ENCODE results near the gene IQCK. TPM values are rescaled to one million over a fixed set of nuclear protein-coding genes. Genes with fewer than 3 reads are reported as not detected.

The IQCK gene
- total and polyA plus RNA-seq, 2 experiments from 2014 or later = 13.2 to 13.9 TPM

DNA sequence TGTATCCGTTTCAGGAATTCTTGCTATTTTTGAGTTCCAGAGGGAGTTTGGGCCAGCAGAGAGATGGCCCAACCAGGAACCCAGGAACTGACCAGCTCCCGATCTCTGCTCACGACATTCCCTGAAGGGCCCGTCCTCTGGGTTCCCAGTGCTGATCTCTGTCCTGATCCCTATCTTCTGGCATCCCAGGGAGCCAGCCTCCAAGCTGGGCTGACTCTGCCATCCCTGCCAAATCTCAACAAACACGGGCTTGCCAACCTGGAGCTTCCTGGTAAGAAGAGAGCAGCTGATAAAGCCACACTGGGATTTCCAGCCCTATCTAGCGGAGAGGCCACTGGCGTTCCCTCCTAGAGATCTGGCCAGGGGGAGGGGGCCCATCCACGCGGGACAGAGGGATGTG, 150.3 kb downstream of the IQCK start:
- DNase-seq (ENCODE audit: low read depth in 1 of 2, low spot score in 1 of 2) = no peak
- Histone ChIP-seq H3K27me3 (no peaks in the 10 kb centered on the region), H3K4me1 (ENCODE audit: low read depth) (no peaks in the 10 kb centered on the region), H3K4me3 (no peak overlapping the region), H3K27ac (no peak overlapping the region), H3K36me3 (peaks cover 5% of the 10 kb centered on the region), H3K9me3 (ENCODE audit: low read depth) (no peaks in the 10 kb centered on the region)
- TF ChIP-seq, protein P1, sequence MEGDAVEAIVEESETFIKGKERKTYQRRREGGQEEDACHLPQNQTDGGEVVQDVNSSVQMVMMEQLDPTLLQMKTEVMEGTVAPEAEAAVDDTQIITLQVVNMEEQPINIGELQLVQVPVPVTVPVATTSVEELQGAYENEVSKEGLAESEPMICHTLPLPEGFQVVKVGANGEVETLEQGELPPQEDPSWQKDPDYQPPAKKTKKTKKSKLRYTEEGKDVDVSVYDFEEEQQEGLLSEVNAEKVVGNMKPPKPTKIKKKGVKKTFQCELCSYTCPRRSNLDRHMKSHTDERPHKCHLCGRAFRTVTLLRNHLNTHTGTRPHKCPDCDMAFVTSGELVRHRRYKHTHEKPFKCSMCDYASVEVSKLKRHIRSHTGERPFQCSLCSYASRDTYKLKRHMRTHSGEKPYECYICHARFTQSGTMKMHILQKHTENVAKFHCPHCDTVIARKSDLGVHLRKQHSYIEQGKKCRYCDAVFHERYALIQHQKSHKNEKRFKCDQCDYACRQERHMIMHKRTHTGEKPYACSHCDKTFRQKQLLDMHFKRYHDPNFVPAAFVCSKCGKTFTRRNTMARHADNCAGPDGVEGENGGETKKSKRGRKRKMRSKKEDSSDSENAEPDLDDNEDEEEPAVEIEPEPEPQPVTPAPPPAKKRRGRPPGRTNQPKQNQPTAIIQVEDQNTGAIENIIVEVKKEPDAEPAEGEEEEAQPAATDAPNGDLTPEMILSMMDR (IDR thresholded peaks at IDR 0.05; ENCODE audit: low read depth, low read length) = no peak

DNA sequence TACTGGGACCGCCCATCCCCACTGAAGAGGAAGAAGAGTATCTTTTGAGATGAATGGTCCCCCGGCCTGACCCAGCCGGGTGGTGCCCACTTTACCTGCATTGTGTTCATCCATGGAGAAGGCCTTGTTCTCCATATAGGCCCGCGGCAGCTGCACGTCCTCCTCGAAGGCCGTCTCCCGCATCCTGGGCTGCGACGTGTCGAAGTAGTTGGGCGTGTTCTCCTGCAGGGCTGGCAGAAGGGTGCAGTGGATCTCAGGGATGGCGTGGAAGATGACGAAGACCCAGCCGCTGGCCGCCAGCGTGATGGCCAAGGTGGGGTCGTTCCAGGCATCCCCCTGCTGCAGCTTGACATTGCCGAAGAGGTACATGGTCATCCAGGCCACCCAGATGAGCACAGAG, 153.7 kb downstream of the IQCK start:
- H3K27ac ChIP-seq = no peak overlapping the region
- H3K4me3 ChIP-seq = no peak overlapping the region
- H3K27me3 ChIP-seq = no peaks in the 10 kb centered on the region
- no peaks in the 10 kb centered on the region for H3K9me3 ChIP-seq (ENCODE audit: low read depth)
- H3K4me1 ChIP-seq (ENCODE audit: low read depth) = no peaks in the 10 kb centered on the region
- TF ChIP-seq, protein P1 (IDR thresholded peaks at IDR 0.05; ENCODE audit: low read depth, low read length) = no peak
- no peak for DNase-seq (ENCODE audit: low read depth in 1 of 2, low spot score in 1 of 2)
- H3K36me3 ChIP-seq = peaks cover 5% of the 10 kb centered on the region

DNA sequence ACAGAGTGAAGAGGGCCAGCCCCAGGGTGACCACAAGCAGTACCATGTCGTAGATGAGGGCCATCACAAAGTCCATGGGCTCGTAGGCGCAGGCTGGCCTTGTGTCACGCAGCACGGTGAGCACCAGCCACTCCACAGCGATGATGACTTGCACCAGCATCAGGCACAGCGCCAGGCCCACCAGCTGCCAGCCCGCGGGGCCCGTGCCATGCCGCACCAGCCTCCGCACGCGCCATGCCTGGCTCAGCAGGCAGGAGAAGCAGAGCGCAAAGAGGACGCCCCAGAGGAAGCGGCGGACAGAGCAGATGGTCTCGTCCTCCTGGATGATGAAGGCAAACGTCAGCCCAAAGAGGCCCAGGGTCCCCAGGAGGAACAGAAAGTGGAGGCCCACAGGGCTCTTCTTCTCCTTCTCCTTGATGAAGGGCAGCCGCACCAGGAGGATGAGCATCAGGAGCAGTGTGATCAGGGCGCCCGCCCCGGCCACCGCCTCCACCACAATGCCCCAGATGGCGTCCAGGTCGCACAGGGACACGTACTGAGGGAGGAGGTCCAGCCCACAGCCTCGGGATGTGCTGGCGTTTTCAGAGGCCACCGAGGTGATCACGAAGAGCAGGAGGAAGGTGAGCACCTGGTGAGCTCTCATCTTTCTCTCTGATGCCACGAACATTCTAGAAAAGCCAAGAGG, 154.2 kb downstream of the IQCK start:
- Histone ChIP-seq H3K4me3 (no peak overlapping the region), H3K36me3 (peaks cover 5% of the 10 kb centered on the region), H3K27me3 (no peaks in the 10 kb centered on the region), H3K27ac (no peak overlapping the region), H3K9me3 (ENCODE audit: low read depth) (no peaks in the 10 kb centered on the region), H3K4me1 (ENCODE audit: low read depth) (no peaks in the 10 kb centered on the region)
- DNase-seq (ENCODE audit: low read depth in 1 of 2, low spot score in 1 of 2) = no peak
- TF ChIP-seq, protein P1 (IDR thresholded peaks at IDR 0.05; ENCODE audit: low read depth, low read length) = no peak

DNA sequence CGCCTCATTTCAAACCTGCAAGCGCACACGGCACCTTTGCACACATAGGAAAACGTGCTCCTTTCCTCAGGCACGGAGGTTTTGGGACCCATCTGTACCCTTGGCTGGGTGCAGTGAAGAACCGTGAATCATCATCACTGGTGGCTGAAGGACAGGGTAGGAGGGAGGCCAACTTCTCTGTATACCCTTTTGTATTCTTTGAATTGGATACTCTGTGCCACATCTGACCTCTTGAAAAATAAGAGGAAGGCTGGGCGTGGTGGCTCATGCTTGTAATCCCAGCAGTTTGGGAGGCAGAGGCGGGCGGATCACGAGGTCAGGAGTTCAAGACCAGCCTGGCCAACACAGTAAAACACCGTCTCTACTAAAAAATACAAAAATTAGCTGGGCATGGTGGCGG, 154.9 kb downstream of the IQCK start:
- no peak for DNase-seq (ENCODE audit: low read depth in 1 of 2, low spot score in 1 of 2)
- H3K36me3 ChIP-seq = peaks cover 5% of the 10 kb centered on the region
- TF ChIP-seq, protein P1 (IDR thresholded peaks at IDR 0.05; ENCODE audit: low read depth, low read length) = no peak
- H3K4me3 ChIP-seq = no peak overlapping the region
- no peak overlapping the region for H3K27ac ChIP-seq
- H3K9me3 ChIP-seq (ENCODE audit: low read depth) = no peaks in the 10 kb centered on the region
- no peaks in the 10 kb centered on the region for H3K4me1 ChIP-seq (ENCODE audit: low read depth)
- no peaks in the 10 kb centered on the region for H3K27me3 ChIP-seq

DNA sequence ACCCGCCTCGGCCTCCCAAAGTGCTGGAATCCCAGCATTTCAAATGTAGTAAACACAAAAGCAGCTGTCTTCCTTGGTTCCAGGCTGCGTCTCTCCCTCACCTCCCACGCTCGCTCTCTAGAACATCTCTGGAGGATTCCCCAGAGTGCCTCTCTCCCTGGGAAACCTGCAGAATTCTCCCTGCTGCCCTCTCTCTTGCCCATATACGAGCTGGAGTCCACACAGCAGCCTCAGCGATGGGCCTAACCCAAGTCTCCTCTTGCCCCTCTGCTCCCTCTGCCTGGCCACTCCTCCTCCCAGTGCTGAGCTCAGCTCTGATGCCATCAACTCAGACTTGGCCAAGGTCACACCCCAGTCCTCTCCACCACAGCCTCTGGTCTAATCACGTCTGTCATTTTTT, 156.0 kb downstream of the IQCK start:
- Histone ChIP-seq H3K36me3 (peaks cover 5% of the 10 kb centered on the region), H3K27me3 (no peaks in the 10 kb centered on the region), H3K4me3 (no peak overlapping the region), H3K4me1 (ENCODE audit: low read depth) (no peaks in the 10 kb centered on the region), H3K27ac (no peak overlapping the region), H3K9me3 (ENCODE audit: low read depth) (no peaks in the 10 kb centered on the region)
- DNase-seq (ENCODE audit: low read depth in 1 of 2, low spot score in 1 of 2) = no peak
- TF ChIP-seq, protein P1 (IDR thresholded peaks at IDR 0.05; ENCODE audit: low read depth, low read length) = no peak
